ENCODE results near the gene SCAF8. TPM values are rescaled to one million over a fixed set of nuclear protein-coding genes. Genes with fewer than 3 reads are reported as not detected.

SCAF8 gene
- total and polyA plus RNA-seq, 9 of the 15 experiments (the other 6 are each of a cell fraction or from before 2014, with no cell fraction given), result 10.5 to 46.6 (median 23.2) TPM

- no peak for TF ChIP-seq TCFL5 (CRISPR knock-in tag; conservative IDR thresholded peaks at IDR 0.05)
- no peak for TF ChIP-seq ZNF699 (CRISPR knock-in tag; IDR thresholded peaks at IDR 0.05; ENCODE audit: insufficient replicate concordance)
- TF ChIP-seq POLR2B (IDR thresholded peaks at IDR 0.05; ENCODE audit: low read depth, partially characterized antibody), result peak; percentile 91
- TF ChIP-seq TBL1XR1 (IDR thresholded peaks at IDR 0.05; ENCODE audit: low read length in 2 of 2), result no peak
- no peak for TF ChIP-seq CBX8 (IDR thresholded peaks at IDR 0.05; ENCODE audit: borderline replicate concordance, extremely low read depth, low read depth, low read length, poor library complexity, severe bottlenecking)
- no peak for TF ChIP-seq SRSF9 (IDR thresholded peaks at IDR 0.05; ENCODE audit: borderline replicate concordance, low read depth, low read length)
- TF ChIP-seq LEF1 (IDR thresholded peaks at IDR 0.05), result no peak
- TF ChIP-seq GTF2A2 (tag; IDR thresholded peaks at IDR 0.05), result peak; percentile 75; the same call in 1 of the 2 replicates
- TF ChIP-seq ETS2 (tag; IDR thresholded peaks at IDR 0.05; ENCODE audit: borderline replicate concordance, poor library complexity, severe bottlenecking), result no peak
- peak; percentile 71 for TF ChIP-seq GMEB1 (CRISPR knock-in tag; IDR thresholded peaks at IDR 0.05)
- no peak for TF ChIP-seq ZNF551 (CRISPR knock-in tag; IDR thresholded peaks at IDR 0.05)
- TF ChIP-seq ZNF592 (IDR thresholded peaks at IDR 0.05), result no peak; the same call in 1 of the 2 replicates
- TF ChIP-seq GATAD2B (IDR thresholded peaks at IDR 0.05; ENCODE audit: borderline replicate concordance), result peak; percentile 99
- TF ChIP-seq FOXP4 (CRISPR knock-in tag; IDR thresholded peaks at IDR 0.05; ENCODE audit: borderline replicate concordance), result peak; percentile 57; the same call in 1 of the 2 replicates
- no peak; the same call in 1 of the 2 replicates for TF ChIP-seq NR2C2 (CRISPR knock-in tag; IDR thresholded peaks at IDR 0.05)
- no peak for TF ChIP-seq NR2C2 (tag; IDR thresholded peaks at IDR 0.05)
- TF ChIP-seq HMBOX1 (IDR thresholded peaks at IDR 0.05), result no peak
- no peak for TF ChIP-seq XRCC3 (IDR thresholded peaks at IDR 0.05)
- TF ChIP-seq HES1 (IDR thresholded peaks at IDR 0.05; ENCODE audit: low read depth), result no peak
Observed at GRCh38 chr6:154733183-154733625, at the start of gene SCAF8 (continued).

Measured in K562 (cell line).